Activated CD8-positive, alpha-beta T cell treated with anti-CD3 and anti-CD28 coated beads for 36 hours (primary cell): ENCODE results near the gene RAB18. TPM values are rescaled to one million over a fixed set of nuclear protein-coding genes. Genes with fewer than 3 reads are reported as not detected.
"Not testable (repeated sequence)": the region's sequence is repeated elsewhere in the genome, so short reads cannot be mapped to it uniquely, and the experiment has no call there.

Source experiments
- ATAC-seq: fragments of 200-7000 bp; cut with Tn5 transposase; one replicate; pipeline ENCODE4 v1.10.0; 2021; ENCODE audit warnings: mild to moderate bottlenecking, moderate library complexity
- CTCF ChIA-PET: fragments of 350-600 bp; sonication (Branson Sonifier 250); formaldehyde crosslinking; loops from one replicate; lab custom pipeline; 2021; ENCODE audit warnings: antibody characterized with exemption; lab: Charles Lee
- POLR2A ChIA-PET: fragments of 350-600 bp; sonication (Branson Sonifier 250); formaldehyde crosslinking; loops from one replicate; lab custom pipeline; 2021; ENCODE audit warnings: antibody characterized with exemption; lab: Charles Lee
- DNase-seq: peaks from one replicate; pipeline ENCODE4 v3.0.0-alpha.2; 2020
- H3K27ac Mint-ChIP-seq: one replicate; pipeline ENCODE4 v1.8.0; 2021; ENCODE audit warnings: mild to moderate bottlenecking, mixed read lengths
- H3K27me3 Mint-ChIP-seq: one replicate; pipeline ENCODE4 v1.8.0; 2021; ENCODE audit warnings: mixed read lengths
- H3K36me3 Mint-ChIP-seq: one replicate; pipeline ENCODE4 v1.8.0; 2021; ENCODE audit warnings: low read depth, mixed read lengths
- H3K4me1 Mint-ChIP-seq: one replicate; pipeline ENCODE4 v1.8.0; 2021; ENCODE audit warnings: low read depth, mixed read lengths
- H3K4me3 Mint-ChIP-seq: one replicate; pipeline ENCODE4 v1.8.0; 2021; ENCODE audit warnings: mild to moderate bottlenecking, moderate library complexity, mixed read lengths
- H3K9me3 Mint-ChIP-seq: one replicate; pipeline ENCODE4 v1.8.0; 2021; ENCODE audit warnings: mixed read lengths
- intact Hi-C: fragments of 100-400 bp; cut with micrococcal nuclease; formaldehyde crosslinking; loops from one replicate; pipeline ENCODE4 v1.10.0; 2022
- total RNA-seq, 2 experiments: library from RNA; stranded (reverse); gene quantifications; one replicate each; pipeline ENCODE4 v1.2.3, GENCODE V29; 2021
- TF ChIP-seq, protein P1 (sequence below): fragments of 200-600 bp; IDR thresholded peaks from one replicate; pipeline ENCODE4 v1.8.0; 2022; ENCODE audit warnings: antibody characterized with exemption, mild to moderate bottlenecking

RAB18 gene
- total RNA-seq, 2 experiments from 2014 or later = 42.0 to 47.2 TPM

DNA sequence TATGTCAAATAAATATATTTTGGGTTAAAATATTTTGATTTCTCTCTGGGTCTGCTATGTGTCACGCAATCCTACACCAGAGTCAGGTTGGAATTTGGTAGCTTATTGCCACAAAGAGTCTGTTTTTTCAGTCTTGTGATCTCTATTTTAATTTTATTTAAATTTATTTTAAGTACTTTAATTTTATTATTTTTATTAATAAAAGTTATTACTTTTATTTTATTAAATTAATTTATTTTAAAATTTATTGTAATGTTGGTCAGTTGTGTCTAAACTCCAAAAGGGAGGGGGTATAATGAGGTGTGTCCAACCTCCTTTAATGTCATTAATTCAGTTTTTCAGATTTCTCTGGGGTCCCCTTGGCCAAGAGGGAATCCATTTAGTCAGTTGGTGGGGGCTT is 42.8 kb upstream of the RAB18 start:
- intact Hi-C loops = no loop called here
- H3K9me3 Mint-ChIP-seq = peaks cover 2% of the 10 kb centered on the region
- peaks cover 39% of the 10 kb centered on the region for H3K4me1 Mint-ChIP-seq
- TF ChIP-seq, protein P1, sequence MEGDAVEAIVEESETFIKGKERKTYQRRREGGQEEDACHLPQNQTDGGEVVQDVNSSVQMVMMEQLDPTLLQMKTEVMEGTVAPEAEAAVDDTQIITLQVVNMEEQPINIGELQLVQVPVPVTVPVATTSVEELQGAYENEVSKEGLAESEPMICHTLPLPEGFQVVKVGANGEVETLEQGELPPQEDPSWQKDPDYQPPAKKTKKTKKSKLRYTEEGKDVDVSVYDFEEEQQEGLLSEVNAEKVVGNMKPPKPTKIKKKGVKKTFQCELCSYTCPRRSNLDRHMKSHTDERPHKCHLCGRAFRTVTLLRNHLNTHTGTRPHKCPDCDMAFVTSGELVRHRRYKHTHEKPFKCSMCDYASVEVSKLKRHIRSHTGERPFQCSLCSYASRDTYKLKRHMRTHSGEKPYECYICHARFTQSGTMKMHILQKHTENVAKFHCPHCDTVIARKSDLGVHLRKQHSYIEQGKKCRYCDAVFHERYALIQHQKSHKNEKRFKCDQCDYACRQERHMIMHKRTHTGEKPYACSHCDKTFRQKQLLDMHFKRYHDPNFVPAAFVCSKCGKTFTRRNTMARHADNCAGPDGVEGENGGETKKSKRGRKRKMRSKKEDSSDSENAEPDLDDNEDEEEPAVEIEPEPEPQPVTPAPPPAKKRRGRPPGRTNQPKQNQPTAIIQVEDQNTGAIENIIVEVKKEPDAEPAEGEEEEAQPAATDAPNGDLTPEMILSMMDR = no peak
- ATAC-seq = no peak
- no peak for DNase-seq
- H3K36me3 Mint-ChIP-seq = no peaks in the 10 kb centered on the region
- H3K4me3 Mint-ChIP-seq = no peak overlapping the region
- CTCF ChIA-PET = interaction anchor here (1.0 kb wide), 1 partner anchor 15 kb away, joined by 3 read pairs; no protein-coding TSS in a partner anchor
- no peak overlapping the region for H3K27ac Mint-ChIP-seq
- POLR2A ChIA-PET = no interaction called here
- H3K27me3 Mint-ChIP-seq = no peaks in the 10 kb centered on the region

DNA sequence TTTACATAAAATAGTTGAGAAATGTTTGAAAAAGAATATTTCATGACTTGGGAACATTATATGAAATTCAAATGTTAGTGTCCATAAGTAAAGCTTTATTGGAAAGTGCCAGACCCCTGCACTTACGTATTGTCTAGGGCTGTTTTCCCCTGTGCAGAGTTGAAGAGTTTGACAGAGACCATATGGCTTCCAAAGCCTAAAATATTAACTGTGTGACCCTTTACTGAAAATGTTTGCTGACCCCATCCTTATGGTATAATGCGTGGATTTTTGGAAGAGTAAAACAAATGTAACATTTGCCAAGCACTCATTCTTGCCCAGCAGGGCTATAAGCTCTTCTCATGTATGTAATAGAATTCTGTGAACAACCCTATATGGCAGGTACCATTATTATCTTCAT is 40.1 kb upstream of the RAB18 start:
- no peak for DNase-seq
- H3K9me3 Mint-ChIP-seq = peaks cover 2% of the 10 kb centered on the region
- H3K27me3 Mint-ChIP-seq = no peaks in the 10 kb centered on the region
- peak overlapping the region; percentile 86 for H3K27ac Mint-ChIP-seq
- POLR2A ChIA-PET = interaction anchor here (1.1 kb wide), 1 partner anchor 10 kb away, joined by 4 read pairs; no protein-coding TSS in a partner anchor
- H3K4me3 Mint-ChIP-seq = no peak overlapping the region
- CTCF ChIA-PET = no interaction called here
- ATAC-seq = no peak
- no peaks in the 10 kb centered on the region for H3K36me3 Mint-ChIP-seq
- intact Hi-C loops = no loop called here
- peaks cover 32% of the 10 kb centered on the region for H3K4me1 Mint-ChIP-seq
- TF ChIP-seq, protein P1 = no peak

DNA sequence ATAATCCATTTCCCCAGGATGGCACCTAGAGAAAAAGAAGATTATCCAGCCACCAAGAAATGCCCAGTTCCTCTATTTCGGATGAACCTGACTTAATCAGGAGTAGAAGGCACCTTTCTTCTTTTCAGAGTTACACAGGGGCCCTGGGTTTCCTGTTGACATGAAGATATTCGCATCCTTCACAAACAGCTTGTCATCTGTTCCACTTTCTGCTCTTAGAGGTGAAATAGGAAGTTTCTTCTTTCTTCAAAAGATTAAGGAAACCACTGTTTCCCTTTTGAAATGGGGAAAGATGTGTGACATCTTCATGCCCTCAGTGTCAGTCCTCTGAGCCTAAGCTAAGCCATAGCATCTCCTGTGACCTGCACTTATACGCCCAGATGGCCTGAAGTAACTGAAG is 39.1 kb upstream of the RAB18 start:
- POLR2A ChIA-PET = no interaction called here
- intact Hi-C loops = no loop called here

DNA sequence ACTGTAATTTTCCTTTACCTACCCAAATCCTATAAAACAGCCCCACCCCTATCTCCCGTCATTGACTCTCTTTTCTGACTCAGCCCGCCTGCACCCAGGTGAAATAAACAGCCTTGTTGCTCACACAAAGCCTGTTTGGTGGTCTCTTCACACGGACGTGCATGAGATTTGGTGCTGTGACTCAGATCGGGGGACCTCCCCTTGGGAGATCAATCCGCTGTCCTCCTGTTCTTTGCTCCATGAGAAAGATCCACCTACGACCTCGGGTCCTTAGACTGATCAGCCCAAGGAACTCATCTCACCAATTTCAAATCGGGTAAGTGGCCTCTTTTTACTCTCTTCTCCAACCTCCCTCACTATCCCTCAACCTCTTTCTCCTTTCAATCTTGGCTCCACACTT is 38.5 kb upstream of the RAB18 start:
- intact Hi-C loops, H3K27me3 Mint-ChIP-seq, POLR2A ChIA-PET, H3K36me3 Mint-ChIP-seq, H3K4me3 Mint-ChIP-seq, H3K9me3 Mint-ChIP-seq, ATAC-seq, CTCF ChIA-PET: not testable (repeated sequence)
- Mint-ChIP-seq H3K27ac (peak overlapping the region; percentile 86), H3K4me1 (peaks cover 29% of the 10 kb centered on the region)
- DNase-seq = peak; percentile 27

More for the DNA sequence above, 39.1 kb upstream of the RAB18 start:
- ATAC-seq (peak; percentile 87), DNase-seq (peak; percentile 15)
- Mint-ChIP-seq H3K27ac (peak overlapping the region; percentile 86), H3K4me3 (no peak overlapping the region), H3K9me3 (peaks cover 2% of the 10 kb centered on the region), H3K4me1 (peaks cover 29% of the 10 kb centered on the region), H3K36me3 (no peaks in the 10 kb centered on the region), H3K27me3 (no peaks in the 10 kb centered on the region)
- TF ChIP-seq, protein P1 = no peak
- CTCF ChIA-PET = no interaction called here

DNA sequence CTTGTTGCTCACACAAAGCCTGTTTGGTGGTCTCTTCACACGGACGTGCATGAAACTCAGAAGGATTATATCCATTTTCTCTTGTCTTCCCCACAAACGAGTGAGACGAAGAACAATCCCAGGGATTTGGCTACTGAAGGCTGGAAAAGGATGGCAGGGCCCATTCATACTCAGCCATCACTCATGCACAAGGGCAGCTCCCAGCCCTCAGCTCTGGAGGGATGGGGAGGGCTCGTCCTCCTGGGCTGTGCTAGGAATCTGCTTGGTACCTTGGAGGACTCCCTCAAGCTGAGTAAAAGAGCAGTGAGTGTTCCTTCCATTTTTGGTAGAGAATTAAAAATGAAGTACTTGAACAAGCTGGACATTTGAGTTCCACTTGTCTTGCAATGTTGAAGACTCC is 33.2 kb upstream of the RAB18 start:
- Mint-ChIP-seq H3K4me1 (peaks cover 5% of the 10 kb centered on the region), H3K27ac (no peak overlapping the region), H3K9me3 (no peaks in the 10 kb centered on the region), H3K36me3 (no peaks in the 10 kb centered on the region), H3K4me3 (no peak overlapping the region), H3K27me3 (peaks cover 2% of the 10 kb centered on the region)
- ATAC-seq (no peak), DNase-seq (no peak)
- TF ChIP-seq, protein P1 = no peak
- ChIA-PET POLR2A (no interaction called here), CTCF (no interaction called here)
- intact Hi-C loops = no loop called here

DNA sequence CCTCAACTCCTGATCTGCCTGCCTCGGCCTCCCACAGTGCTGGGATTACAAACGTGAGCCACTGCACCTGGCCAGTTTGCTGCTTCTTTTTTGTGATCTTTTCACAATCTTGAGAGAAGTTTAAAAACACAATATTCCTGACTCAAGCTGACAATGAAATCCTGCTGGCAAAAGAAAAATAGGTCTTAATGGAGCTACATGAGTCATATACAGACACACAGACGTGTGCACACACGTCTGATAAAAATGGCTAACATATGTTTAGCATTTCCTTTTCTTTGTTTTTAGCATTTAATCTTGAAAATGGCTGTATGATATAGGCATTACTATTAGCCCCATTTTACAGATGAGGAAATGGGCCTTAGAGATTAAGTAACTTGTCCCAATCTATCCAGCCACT is 29.4 kb upstream of the RAB18 start:
- intact Hi-C loops = no loop called here
- Mint-ChIP-seq H3K36me3 (no peaks in the 10 kb centered on the region), H3K4me3 (no peak overlapping the region), H3K9me3 (no peaks in the 10 kb centered on the region), H3K27me3 (peaks cover 2% of the 10 kb centered on the region), H3K27ac (no peak overlapping the region), H3K4me1 (no peaks in the 10 kb centered on the region)
- ChIA-PET POLR2A (no interaction called here), CTCF (no interaction called here)
- ATAC-seq (no peak), DNase-seq (no peak)
- TF ChIP-seq, protein P1 = no peak
